Hepatocyte (in vitro differentiated cells): ENCODE measurements around the gene PDE3B.

Experiments
- CTCF ChIP-seq: fragments of 200-600 bp; sonication (generic); IDR thresholded peaks from 2 replicates; pipeline ENCODE4 v1.5.1; 2016; ENCODE audit warnings: antibody characterized with exemption, mild to moderate bottlenecking; ENCODE audit not compliant: poor library complexity
- EZH2 ChIP-seq: fragments of 200-600 bp; sonication (generic); IDR thresholded peaks from 2 replicates; pipeline ENCODE4 v1.6.1; 2016; ENCODE audit warnings: antibody characterized with exemption, mild to moderate bottlenecking, borderline replicate concordance
- EZH2phosphoT487 ChIP-seq: fragments of 200-600 bp; sonication (generic); IDR thresholded peaks from one replicate; pipeline ENCODE4 v1.6.1; 2018; ENCODE audit warnings: antibody characterized with exemption, mild to moderate bottlenecking, low read depth, moderate library complexity; ENCODE audit not compliant: unreplicated experiment, severe bottlenecking

- no peak for TF ChIP-seq EZH2
- no peak for TF ChIP-seq CTCF
- no peak for TF ChIP-seq EZH2phosphoT487
Measured at GRCh38 chr11:14672635-14673034, 29.0 kb downstream of the PDE3B start.
